Measurements from ENCODE around the gene ROR1.

DNA sequence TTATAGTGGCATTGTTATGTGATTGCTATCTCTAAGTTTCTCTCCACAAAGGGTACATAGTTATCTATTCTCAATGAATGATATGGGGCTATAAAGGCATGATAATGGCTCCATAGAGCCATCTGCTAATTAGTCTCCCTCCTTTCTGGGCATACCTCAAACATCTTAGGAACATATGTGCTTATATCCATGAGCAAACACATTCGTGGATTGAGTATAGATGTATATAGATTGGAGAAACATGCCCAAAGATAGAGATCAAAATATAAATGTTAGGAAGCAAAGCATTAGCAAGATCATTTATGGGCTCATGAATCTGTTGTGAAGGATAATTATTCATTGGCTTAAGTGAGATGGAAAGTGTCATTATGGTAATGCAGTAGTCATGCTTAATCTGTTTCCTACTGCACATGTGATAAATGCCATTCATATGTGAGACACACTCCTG lies 273.8 kb downstream of the ROR1 start:
- TF ChIP-seq CTCF (IDR thresholded peaks at IDR 0.05) (no peak), POLR2A (IDR thresholded peaks at IDR 0.05; ENCODE audit: low read depth) (no peak), EP300 (IDR thresholded peaks at IDR 0.05) (no peak)
